GM12874 (cell line): ENCODE results near the gene BARX2.

Experiments
- TF ChIP-seq, protein P1 (sequence below): IDR thresholded peaks from 2 replicates; pipeline ENCODE4 v1.5.1; 2011; ENCODE audit warnings: low read depth, mild to moderate bottlenecking, control low read depth, low read length, moderate library complexity; ENCODE audit not compliant: insufficient read depth

Gene BARX2

GRCh38 chr11:129445226-129445625 lies 69.6 kb downstream of the BARX2 start:
- TF ChIP-seq, protein P1, sequence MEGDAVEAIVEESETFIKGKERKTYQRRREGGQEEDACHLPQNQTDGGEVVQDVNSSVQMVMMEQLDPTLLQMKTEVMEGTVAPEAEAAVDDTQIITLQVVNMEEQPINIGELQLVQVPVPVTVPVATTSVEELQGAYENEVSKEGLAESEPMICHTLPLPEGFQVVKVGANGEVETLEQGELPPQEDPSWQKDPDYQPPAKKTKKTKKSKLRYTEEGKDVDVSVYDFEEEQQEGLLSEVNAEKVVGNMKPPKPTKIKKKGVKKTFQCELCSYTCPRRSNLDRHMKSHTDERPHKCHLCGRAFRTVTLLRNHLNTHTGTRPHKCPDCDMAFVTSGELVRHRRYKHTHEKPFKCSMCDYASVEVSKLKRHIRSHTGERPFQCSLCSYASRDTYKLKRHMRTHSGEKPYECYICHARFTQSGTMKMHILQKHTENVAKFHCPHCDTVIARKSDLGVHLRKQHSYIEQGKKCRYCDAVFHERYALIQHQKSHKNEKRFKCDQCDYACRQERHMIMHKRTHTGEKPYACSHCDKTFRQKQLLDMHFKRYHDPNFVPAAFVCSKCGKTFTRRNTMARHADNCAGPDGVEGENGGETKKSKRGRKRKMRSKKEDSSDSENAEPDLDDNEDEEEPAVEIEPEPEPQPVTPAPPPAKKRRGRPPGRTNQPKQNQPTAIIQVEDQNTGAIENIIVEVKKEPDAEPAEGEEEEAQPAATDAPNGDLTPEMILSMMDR = no peak

GRCh38 chr11:129446572-129446971 lies 70.9 kb downstream of the BARX2 start:
- TF ChIP-seq, protein P1 = no peak

GRCh38 chr11:129447654-129448239 lies 72.1 kb downstream of the BARX2 start:
- TF ChIP-seq, protein P1 = no peak

GRCh38 chr11:129451524-129451923 lies 75.9 kb downstream of the BARX2 start:
- TF ChIP-seq, protein P1 = no peak

DNA sequence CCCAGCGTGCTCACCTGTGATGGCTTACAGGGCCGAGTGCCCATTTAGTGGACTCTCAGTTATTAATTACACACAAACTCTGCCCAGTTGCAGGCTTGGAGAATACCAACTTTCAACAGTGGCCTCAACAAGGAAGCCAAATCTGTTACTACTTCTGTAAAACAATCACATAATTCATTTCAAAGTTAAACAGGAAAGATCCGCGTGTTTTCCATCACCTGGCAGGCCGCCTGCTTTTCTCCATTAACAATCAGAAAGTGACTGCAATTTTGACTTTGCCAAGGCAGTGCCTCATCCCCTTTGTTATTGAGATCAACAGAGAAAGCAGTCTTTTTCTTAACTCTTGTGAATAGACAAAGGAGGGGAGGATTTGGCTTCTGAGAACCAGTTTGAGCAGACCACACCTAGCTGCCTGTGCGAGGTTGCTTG lies 77.7 kb downstream of the BARX2 start:
- TF ChIP-seq, protein P1 = no peak

GRCh38 chr11:129455101-129455500 lies 79.5 kb downstream of the BARX2 start:
- TF ChIP-seq, protein P1 = no peak

GRCh38 chr11:129455756-129456655 lies 80.4 kb downstream of the BARX2 start:
- TF ChIP-seq, protein P1 = no peak
